ENCODE results near the gene RASSF5.

- TF ChIP-seq REST (IDR thresholded peaks at IDR 0.05): no peak
- TF ChIP-seq, protein P1, sequence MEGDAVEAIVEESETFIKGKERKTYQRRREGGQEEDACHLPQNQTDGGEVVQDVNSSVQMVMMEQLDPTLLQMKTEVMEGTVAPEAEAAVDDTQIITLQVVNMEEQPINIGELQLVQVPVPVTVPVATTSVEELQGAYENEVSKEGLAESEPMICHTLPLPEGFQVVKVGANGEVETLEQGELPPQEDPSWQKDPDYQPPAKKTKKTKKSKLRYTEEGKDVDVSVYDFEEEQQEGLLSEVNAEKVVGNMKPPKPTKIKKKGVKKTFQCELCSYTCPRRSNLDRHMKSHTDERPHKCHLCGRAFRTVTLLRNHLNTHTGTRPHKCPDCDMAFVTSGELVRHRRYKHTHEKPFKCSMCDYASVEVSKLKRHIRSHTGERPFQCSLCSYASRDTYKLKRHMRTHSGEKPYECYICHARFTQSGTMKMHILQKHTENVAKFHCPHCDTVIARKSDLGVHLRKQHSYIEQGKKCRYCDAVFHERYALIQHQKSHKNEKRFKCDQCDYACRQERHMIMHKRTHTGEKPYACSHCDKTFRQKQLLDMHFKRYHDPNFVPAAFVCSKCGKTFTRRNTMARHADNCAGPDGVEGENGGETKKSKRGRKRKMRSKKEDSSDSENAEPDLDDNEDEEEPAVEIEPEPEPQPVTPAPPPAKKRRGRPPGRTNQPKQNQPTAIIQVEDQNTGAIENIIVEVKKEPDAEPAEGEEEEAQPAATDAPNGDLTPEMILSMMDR (IDR thresholded peaks at IDR 0.05): no peak
- TF ChIP-seq EP300 (IDR thresholded peaks at IDR 0.05): no peak
- TF ChIP-seq SMC3 (IDR thresholded peaks at IDR 0.05): no peak
- TF ChIP-seq MAZ (IDR thresholded peaks at IDR 0.05; ENCODE audit: borderline replicate concordance, low read depth, low read length): no peak
- TF ChIP-seq, protein P2, sequence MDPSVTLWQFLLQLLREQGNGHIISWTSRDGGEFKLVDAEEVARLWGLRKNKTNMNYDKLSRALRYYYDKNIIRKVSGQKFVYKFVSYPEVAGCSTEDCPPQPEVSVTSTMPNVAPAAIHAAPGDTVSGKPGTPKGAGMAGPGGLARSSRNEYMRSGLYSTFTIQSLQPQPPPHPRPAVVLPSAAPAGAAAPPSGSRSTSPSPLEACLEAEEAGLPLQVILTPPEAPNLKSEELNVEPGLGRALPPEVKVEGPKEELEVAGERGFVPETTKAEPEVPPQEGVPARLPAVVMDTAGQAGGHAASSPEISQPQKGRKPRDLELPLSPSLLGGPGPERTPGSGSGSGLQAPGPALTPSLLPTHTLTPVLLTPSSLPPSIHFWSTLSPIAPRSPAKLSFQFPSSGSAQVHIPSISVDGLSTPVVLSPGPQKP (IDR thresholded peaks at IDR 0.05; ENCODE audit: low read depth, low read length): no peak
- no peak for TF ChIP-seq CBX8 (IDR thresholded peaks at IDR 0.05)
- no peak for TF ChIP-seq MYC (IDR thresholded peaks at IDR 0.05; ENCODE audit: borderline replicate concordance, low read length)
- TF ChIP-seq SREBF2 (IDR thresholded peaks at IDR 0.05): no peak
- TF ChIP-seq RCOR1 (IDR thresholded peaks at IDR 0.05; ENCODE audit: low read depth, low read length): no peak
- TF ChIP-seq MAX (IDR thresholded peaks at IDR 0.05): no peak
- no peak for TF ChIP-seq HOXB13 (CRISPR knock-in tag; IDR thresholded peaks at IDR 0.05; ENCODE audit: low read depth)
- TF ChIP-seq POLR2A (IDR thresholded peaks at IDR 0.05; ENCODE audit: low read length): no peak
- no peak for TF ChIP-seq MAFK (IDR thresholded peaks at IDR 0.05; ENCODE audit: partially characterized antibody)
Observed at GRCh38 chr1:206513312-206514111, 6.2 kb downstream of the RASSF5 start.
